OCI-LY3 (cell line): ENCODE results near the gene ATP2B1.
A peak's percentile ranks its signal among the peaks of the same experiment; 100 is the strongest.

Experiments
- H2AFZ ChIP-seq: fragments of 200-600, 300-600 bp; shearing (Covaris generic); 2 replicates; pipeline ENCODE4 v1.6.0; 2014; ENCODE audit warnings: antibody characterized with exemption, low read depth, low read length
- H3K27ac ChIP-seq: fragments of 200-600, 300-600 bp; sonication (generic); 2 replicates; pipeline ENCODE4 v1.5.1; 2014; ENCODE audit warnings: mild to moderate bottlenecking, low read length, moderate library complexity, mixed read lengths
- H3K27me3 ChIP-seq: fragments of 200-600, 300-600 bp; sonication (generic); 2 replicates; pipeline ENCODE4 v1.6.1; 2014; ENCODE audit warnings: low read depth, low read length, mixed read lengths
- H3K36me3 ChIP-seq: fragments of 200-600, 300-600 bp; sonication (generic); replicated peaks from 2 replicates; pipeline ENCODE3; 2014; ENCODE audit warnings: low read depth, low read length, mixed read lengths
- H3K4me1 ChIP-seq: fragments of 300-600, 200-600 bp; sonication (generic); 2 replicates; pipeline ENCODE4 v1.6.1; 2014; ENCODE audit warnings: low read length, mixed read lengths
- H3K4me2 ChIP-seq: fragments of 200-600, 300-600 bp; sonication (generic); 2 replicates; pipeline ENCODE4 v1.6.1; 2014; ENCODE audit warnings: low read length, mixed read lengths
- H3K4me3 ChIP-seq: fragments of 300-600, 200-600 bp; sonication (generic); 2 replicates; pipeline ENCODE4 v1.5.1; 2014; ENCODE audit warnings: antibody characterized with exemption, mild to moderate bottlenecking, low read length, moderate library complexity
- H3K79me2 ChIP-seq: fragments of 300-600, 200-600 bp; shearing (Covaris generic); 2 replicates; pipeline ENCODE4 v1.6.1; 2014; ENCODE audit warnings: mild to moderate bottlenecking, low read length, mixed read lengths
- H3K9ac ChIP-seq: fragments of 300-600, 200-600 bp; shearing (Covaris generic); 2 replicates; pipeline ENCODE4 v1.6.0; 2014; ENCODE audit warnings: mild to moderate bottlenecking, low read length, moderate library complexity
- H3K9me3 ChIP-seq: fragments of 200-600, 300-600 bp; shearing (Covaris generic); 2 replicates; pipeline ENCODE4 v1.6.1; 2014; ENCODE audit warnings: low read length, mixed read lengths; ENCODE audit not compliant: insufficient read depth
- H4K20me1 ChIP-seq: fragments of 200-600, 300-600 bp; sonication (generic); 2 replicates; pipeline ENCODE4 v1.6.1; 2016; ENCODE audit warnings: low read length, mixed read lengths; ENCODE audit not compliant: insufficient read depth
- CTCF ChIP-seq: fragments of 200-600, 300-600 bp; sonication (generic); IDR thresholded peaks from 2 replicates; pipeline ENCODE4 v1.5.1; 2014; ENCODE audit warnings: antibody characterized with exemption, low read length, low read depth
- EZH2phosphoT487 ChIP-seq: fragments of 200-600 bp; shearing (Covaris generic); IDR thresholded peaks from 2 replicates; pipeline ENCODE4 v1.6.1; 2018; ENCODE audit warnings: antibody characterized with exemption, mixed run types, low read depth

ATP2B1 gene

GRCh38 chr12:89732522-89732921, 23.9 kb upstream of the ATP2B1 start:
- peaks cover 10% of the 10 kb centered on the region for H3K9me3 ChIP-seq
- H3K27me3 ChIP-seq: no peaks in the 10 kb centered on the region
- no peak overlapping the region for H3K9ac ChIP-seq
- H3K4me1 ChIP-seq: peaks cover 3% of the 10 kb centered on the region; the same call in 1 of the 2 replicates
- no peak overlapping the region for H3K4me2 ChIP-seq
- H3K79me2 ChIP-seq: no peaks in the 10 kb centered on the region
- no peak overlapping the region for H3K4me3 ChIP-seq
- no peaks in the 10 kb centered on the region for H4K20me1 ChIP-seq
- no peak overlapping the region for H2AFZ ChIP-seq
- TF ChIP-seq CTCF (no peak), EZH2phosphoT487 (no peak)
- no peak overlapping the region for H3K27ac ChIP-seq
- peaks cover 2% of the 10 kb centered on the region for H3K36me3 ChIP-seq

GRCh38 chr12:89731614-89732013, 23.0 kb upstream of the ATP2B1 start:
- H3K4me2 ChIP-seq: no peak overlapping the region
- H3K4me1 ChIP-seq: peaks cover 3% of the 10 kb centered on the region; the same call in 1 of the 2 replicates

GRCh38 chr12:89731089-89731488, 22.5 kb upstream of the ATP2B1 start:
- Histone ChIP-seq H3K4me2 (no peak overlapping the region), H3K9ac (no peak overlapping the region), H2AFZ (no peak overlapping the region), H4K20me1 (no peaks in the 10 kb centered on the region), H3K4me1 (peaks cover 3% of the 10 kb centered on the region; the same call in 1 of the 2 replicates), H3K36me3 (peaks cover 2% of the 10 kb centered on the region), H3K79me2 (no peaks in the 10 kb centered on the region), H3K4me3 (no peak overlapping the region), H3K27ac (no peak overlapping the region), H3K9me3 (peaks cover 10% of the 10 kb centered on the region), H3K27me3 (no peaks in the 10 kb centered on the region)
- TF ChIP-seq CTCF: no peak
- no peak for TF ChIP-seq EZH2phosphoT487

More at GRCh38 chr12:89731614-89732013, 23.0 kb upstream of the ATP2B1 start:
- H2AFZ ChIP-seq: 0 out of 2 replicates have a peak overlapping the region, but pooled peaks have one; percentile 33
- H3K4me3 ChIP-seq: no peak overlapping the region
- H3K79me2 ChIP-seq: no peaks in the 10 kb centered on the region
- H3K27me3 ChIP-seq: no peaks in the 10 kb centered on the region
- peaks cover 10% of the 10 kb centered on the region for H3K9me3 ChIP-seq
- TF ChIP-seq EZH2phosphoT487: no peak
- TF ChIP-seq CTCF: no peak
- peaks cover 2% of the 10 kb centered on the region for H3K36me3 ChIP-seq
- H3K9ac ChIP-seq: no peak overlapping the region
- no peaks in the 10 kb centered on the region for H4K20me1 ChIP-seq
- no peak overlapping the region for H3K27ac ChIP-seq

- H3K36me3 ChIP-seq: peaks cover 2% of the 10 kb centered on the region
- peaks cover 3% of the 10 kb centered on the region; the same call in 1 of the 2 replicates for H3K4me1 ChIP-seq
- no peaks in the 10 kb centered on the region for H3K79me2 ChIP-seq
- no peak for TF ChIP-seq EZH2phosphoT487
- TF ChIP-seq CTCF: no peak
- no peaks in the 10 kb centered on the region for H4K20me1 ChIP-seq
- no peak overlapping the region for H3K4me3 ChIP-seq
- H3K4me2 ChIP-seq: no peak overlapping the region
- H3K27me3 ChIP-seq: no peaks in the 10 kb centered on the region
- no peak overlapping the region for H2AFZ ChIP-seq
- no peak overlapping the region for H3K9ac ChIP-seq
- H3K27ac ChIP-seq: no peak overlapping the region
- peaks cover 10% of the 10 kb centered on the region for H3K9me3 ChIP-seq
These were observed 21.4 kb upstream of the ATP2B1 start for GRCh38 chr12:89729946-89730459.
